ENCODE data around the gene DOK3. TPM values are rescaled to one million over a fixed set of nuclear protein-coding genes. Genes with fewer than 3 reads are reported as not detected.

Gene DOK3
- total RNA-seq, 1 donor from 2014 or later: 0.32 TPM

DNA sequence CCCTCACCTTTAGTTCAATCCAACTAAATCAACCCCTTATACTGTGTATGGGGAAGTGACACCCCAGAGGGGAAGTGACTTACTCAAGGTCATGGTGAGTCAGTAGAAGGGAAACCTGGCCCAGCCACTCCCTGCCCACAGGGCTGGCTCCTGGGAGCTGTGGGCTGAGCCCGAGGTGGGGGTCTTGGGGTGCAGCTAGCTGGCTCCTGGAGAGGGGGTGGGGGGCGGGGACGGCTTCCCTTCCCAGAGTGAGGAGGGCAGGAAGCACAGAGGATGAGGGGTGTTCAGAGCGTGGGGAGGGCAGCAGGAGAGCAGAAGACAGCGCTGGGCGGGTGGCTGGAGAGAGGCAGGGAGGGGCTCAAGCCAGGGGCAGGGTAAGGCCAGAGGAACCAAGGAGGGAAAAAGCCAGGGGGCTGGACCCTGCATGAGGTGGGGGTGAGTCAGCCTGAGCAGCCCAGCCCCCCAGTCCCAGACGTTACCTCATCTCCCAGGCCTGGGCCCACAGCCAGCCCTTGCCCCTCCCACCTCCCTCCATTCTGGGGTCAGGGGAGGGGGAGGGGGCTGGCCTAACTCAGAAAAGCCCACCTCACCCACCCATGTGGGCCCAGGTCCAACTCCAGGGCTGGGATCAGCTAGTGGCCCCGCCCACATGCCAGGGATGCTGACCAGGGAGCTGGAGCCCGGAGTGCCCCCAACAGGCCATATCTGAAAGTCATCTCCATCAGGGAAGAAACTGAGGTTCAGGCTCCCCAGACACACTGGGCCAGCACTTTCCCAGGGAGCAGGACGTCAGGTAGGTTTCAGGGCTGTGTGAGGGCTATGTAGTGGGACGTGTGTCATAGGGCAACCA lies 15.1 kb downstream of the DOK3 start:
- Histone ChIP-seq H3K36me3 (peaks cover 39 to 50% of the 10 kb centered on the region in 2 donors), H3K4me1 (peaks cover 39 to 64% of the 10 kb centered on the region in 2 donors), H3K4me3 (peak overlapping the region; percentile 31 to 92), H3K27me3 (no peaks in the 10 kb centered on the region), H3K27ac (peak overlapping the region; percentile 96 to 99), H3K9me3 (no peaks in the 10 kb centered on the region)
- intact Hi-C loops (cut with DNase I): loop anchor here (1.0 to 5.0 kb wide), 3 partner anchors 15 to 182 kb away; partner anchors contain the start of gene MXD3
- TF ChIP-seq, protein P1, sequence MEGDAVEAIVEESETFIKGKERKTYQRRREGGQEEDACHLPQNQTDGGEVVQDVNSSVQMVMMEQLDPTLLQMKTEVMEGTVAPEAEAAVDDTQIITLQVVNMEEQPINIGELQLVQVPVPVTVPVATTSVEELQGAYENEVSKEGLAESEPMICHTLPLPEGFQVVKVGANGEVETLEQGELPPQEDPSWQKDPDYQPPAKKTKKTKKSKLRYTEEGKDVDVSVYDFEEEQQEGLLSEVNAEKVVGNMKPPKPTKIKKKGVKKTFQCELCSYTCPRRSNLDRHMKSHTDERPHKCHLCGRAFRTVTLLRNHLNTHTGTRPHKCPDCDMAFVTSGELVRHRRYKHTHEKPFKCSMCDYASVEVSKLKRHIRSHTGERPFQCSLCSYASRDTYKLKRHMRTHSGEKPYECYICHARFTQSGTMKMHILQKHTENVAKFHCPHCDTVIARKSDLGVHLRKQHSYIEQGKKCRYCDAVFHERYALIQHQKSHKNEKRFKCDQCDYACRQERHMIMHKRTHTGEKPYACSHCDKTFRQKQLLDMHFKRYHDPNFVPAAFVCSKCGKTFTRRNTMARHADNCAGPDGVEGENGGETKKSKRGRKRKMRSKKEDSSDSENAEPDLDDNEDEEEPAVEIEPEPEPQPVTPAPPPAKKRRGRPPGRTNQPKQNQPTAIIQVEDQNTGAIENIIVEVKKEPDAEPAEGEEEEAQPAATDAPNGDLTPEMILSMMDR (IDR thresholded peaks at IDR 0.05): peak in 2 of 3 experiments; percentile 22 to 37
- peak; percentile 74 to 95 for DNase-seq (ENCODE audit: low spot score in 2 of 2)

DNA sequence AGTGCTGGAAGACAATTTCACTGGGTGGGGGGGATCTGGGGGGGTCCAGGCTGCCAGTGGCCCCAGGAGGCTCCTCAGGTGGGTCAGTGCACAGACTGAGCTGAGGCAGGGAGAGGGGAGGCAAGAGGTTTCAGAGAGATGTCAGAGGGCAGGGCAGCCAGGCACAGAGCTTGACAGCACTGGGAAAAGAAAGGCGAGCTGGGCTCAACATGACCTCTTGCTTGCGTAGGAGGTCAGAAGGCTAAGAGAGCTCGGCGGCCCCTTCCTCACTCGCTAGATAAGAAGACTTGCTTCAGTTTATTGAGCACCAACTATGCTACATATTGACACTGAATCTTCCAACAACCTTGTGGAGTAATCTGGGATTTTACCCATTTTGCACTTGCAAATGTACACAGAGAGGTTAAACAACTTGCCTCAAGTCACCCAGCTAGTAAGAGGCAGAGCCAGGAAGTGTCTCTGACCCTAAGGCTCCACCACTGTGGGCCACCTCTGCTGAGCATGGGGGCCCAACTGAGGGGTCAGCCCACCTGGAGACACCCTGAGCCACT lies 15.8 kb downstream of the DOK3 start:
- no peaks in the 10 kb centered on the region for H3K27me3 ChIP-seq
- TF ChIP-seq, protein P1 (IDR thresholded peaks at IDR 0.05): no peak
- no peak for DNase-seq (ENCODE audit: low spot score in 2 of 2)
- H3K9me3 ChIP-seq: no peaks in the 10 kb centered on the region
- H3K4me1 ChIP-seq: peaks cover 39 to 71% of the 10 kb centered on the region in 2 donors
- H3K4me3 ChIP-seq: peak overlapping the region; percentile 28 to 92
- H3K27ac ChIP-seq: peak overlapping the region; percentile 96 to 99
- intact Hi-C loops (cut with DNase I): loop anchor here (1.0 kb wide), 2 partner anchors 15 to 37 kb away; no protein-coding TSS in a partner anchor
- H3K36me3 ChIP-seq: peaks cover 46 to 57% of the 10 kb centered on the region in 2 donors

DNA sequence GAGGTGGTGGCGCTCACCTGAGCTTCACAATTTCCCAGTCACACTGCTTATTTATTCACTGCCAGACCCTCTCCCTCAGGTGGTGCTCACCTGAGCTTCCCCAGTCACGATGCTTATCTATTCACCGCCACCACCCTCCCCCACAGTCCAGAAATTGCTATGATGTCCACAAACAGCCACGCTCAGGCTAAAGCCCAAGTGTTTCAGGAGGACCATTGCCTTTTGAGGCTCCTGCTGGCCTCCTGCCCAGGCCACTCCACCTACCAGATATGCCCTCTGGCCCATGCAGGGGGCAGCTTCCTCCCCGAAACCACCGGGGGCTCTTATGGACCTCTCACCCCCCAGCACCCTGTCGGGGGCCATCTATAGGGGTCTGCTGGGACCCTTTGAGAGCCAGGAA lies 16.8 kb downstream of the DOK3 start:
- TF ChIP-seq, protein P1 (IDR thresholded peaks at IDR 0.05): no peak
- H3K4me3 ChIP-seq: peak overlapping the region; percentile 28 to 92
- H3K36me3 ChIP-seq: peaks cover 56 to 68% of the 10 kb centered on the region in 2 donors
- peak overlapping the region; percentile 96 to 99 for H3K27ac ChIP-seq
- peaks cover 39 to 66% of the 10 kb centered on the region in 2 donors for H3K4me1 ChIP-seq
- no peaks in the 10 kb centered on the region for H3K9me3 ChIP-seq
- no peak for DNase-seq (ENCODE audit: low spot score in 2 of 2)
- intact Hi-C loops (cut with DNase I): no loop called here
- no peaks in the 10 kb centered on the region for H3K27me3 ChIP-seq

DNA sequence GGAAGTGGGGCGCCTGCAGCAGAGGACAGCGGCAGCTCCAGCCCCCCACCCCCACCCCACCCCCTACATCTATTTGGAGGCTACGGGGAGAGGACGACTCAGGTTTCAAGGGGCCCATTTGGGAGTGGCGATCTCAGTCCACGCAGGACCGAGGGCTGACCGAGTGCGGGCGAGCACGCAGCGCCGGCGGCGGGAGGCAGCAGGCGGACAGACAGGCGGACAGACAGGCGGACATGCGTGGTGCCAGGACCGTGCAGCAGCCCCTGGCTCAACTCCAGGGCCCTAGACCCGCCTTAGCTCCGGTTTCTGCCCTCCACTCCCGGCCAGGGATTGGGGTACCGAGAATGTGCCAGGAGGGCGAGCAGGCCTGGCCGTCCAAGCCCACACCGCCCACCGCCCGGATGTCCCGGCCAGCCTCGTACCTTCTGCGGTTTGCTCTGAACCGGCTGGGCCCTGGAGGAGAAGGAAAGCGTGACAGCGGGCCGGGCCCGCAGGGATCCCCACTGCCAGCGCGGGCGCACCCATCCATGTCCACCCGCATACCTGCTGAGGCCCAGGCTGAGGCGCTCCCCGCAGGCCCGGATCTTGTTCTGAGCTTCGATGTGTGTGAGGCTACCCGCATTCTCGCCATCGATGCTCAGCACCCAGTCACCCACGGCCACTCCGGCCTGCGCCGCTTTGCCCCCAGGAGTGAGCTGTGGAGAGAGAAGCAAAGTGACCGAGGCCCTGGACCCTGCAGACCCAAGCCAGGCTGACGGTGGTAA lies 17.5 kb downstream of the DOK3 start:
- intact Hi-C loops (cut with DNase I): loop anchor here (1.0 kb wide), 1 partner anchor 9 kb away; no protein-coding TSS in a partner anchor
- Histone ChIP-seq H3K27me3 (no peaks in the 10 kb centered on the region), H3K4me1 (peaks cover 39 to 70% of the 10 kb centered on the region in 2 donors), H3K4me3 (peak overlapping the region; percentile 5 to 92), H3K36me3 (peaks cover 63 to 74% of the 10 kb centered on the region in 2 donors), H3K9me3 (no peaks in the 10 kb centered on the region), H3K27ac (peak overlapping the region; percentile 96 to 99)
- TF ChIP-seq, protein P1 (IDR thresholded peaks at IDR 0.05): no peak
- DNase-seq (ENCODE audit: low spot score in 2 of 2): no peak

DNA sequence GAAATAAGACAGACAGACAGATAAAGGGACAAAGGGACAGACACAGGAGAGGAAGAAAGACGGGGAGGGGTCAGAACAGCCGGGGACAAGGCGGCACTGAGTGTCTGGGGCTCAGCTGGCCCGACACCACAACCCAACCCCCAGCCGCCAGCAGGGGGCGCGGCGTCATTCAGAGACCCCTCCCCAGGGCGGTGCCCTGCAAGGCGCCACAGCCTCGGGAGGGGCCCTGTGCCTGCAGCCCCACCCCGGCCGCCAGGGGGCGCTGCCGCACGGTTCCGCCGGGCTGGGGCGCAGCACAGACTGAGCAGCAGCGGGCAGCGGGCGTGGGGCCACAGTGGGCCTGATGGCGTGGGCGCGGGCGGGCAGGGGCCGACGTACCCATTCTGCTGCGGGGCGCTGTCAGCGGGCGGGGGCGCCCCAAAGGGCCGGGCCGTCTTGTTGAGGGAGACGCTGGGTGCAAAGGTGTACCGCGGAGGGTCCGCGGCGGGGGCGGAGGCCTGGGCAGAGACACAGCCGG lies 18.1 kb downstream of the DOK3 start:
- intact Hi-C loops (cut with DNase I): loop anchor here (1.0 kb wide), 1 partner anchor 10 kb away; no protein-coding TSS in a partner anchor
- no peak for DNase-seq (ENCODE audit: low spot score in 2 of 2)

More for the DNA sequence above, 18.1 kb downstream of the DOK3 start:
- Histone ChIP-seq H3K36me3 (peaks cover 66 to 79% of the 10 kb centered on the region in 2 donors), H3K9me3 (no peaks in the 10 kb centered on the region), H3K4me1 (peaks cover 39 to 72% of the 10 kb centered on the region in 2 donors), H3K27me3 (no peaks in the 10 kb centered on the region), H3K4me3 (peak overlapping the region; percentile 5 to 92), H3K27ac (peak overlapping the region; percentile 96 to 99)
- TF ChIP-seq, protein P1 (IDR thresholded peaks at IDR 0.05): peak; percentile 79 to 96 (median 91)
